OCI-LY7 (cell line): ENCODE measurements around the gene NLGN1. TPM values are rescaled to one million over a fixed set of nuclear protein-coding genes. Genes with fewer than 3 reads are reported as not detected.
"Not testable (repeated sequence)": the region's sequence is repeated elsewhere in the genome, so short reads cannot be mapped to it uniquely, and the experiment has no call there.

Experiments used
- BruUV-seq: library from RNA; stranded (reverse); fragments of 400-500 nt; replicated peaks from 2 replicates; lab custom pipeline; 2021; lab: Mats Ljungman, UMichigan
- CTCF ChIA-PET: fragments of 300-600 bp; sonication (Branson Sonifier 250); formaldehyde crosslinking; loops from one replicate; lab custom pipeline; 2022; ENCODE audit warnings: antibody characterized with exemption; ENCODE audit not compliant: unreplicated experiment; lab: Charles Lee
- POLR2A ChIA-PET: fragments of 300-600 bp; sonication (Branson Sonifier 250); formaldehyde crosslinking; loops from one replicate; lab custom pipeline; 2022; ENCODE audit warnings: antibody characterized with exemption; lab: Charles Lee
- DNase-seq: peaks from one replicate; pipeline ENCODE4 v3.0.0-alpha.2; 2015; ENCODE audit warnings: low spot score
- H2AFZ ChIP-seq: fragments of 200-600 bp; sonication (generic), shearing (Covaris generic); 2 replicates; pipeline ENCODE4 v1.6.1; 2014; ENCODE audit warnings: mild to moderate bottlenecking, antibody characterized with exemption, low read length, moderate library complexity
- H3K27ac ChIP-seq: fragments of 200-600 bp; sonication (generic); 2 replicates; pipeline ENCODE4 v1.5.1; 2014; ENCODE audit warnings: mixed run types, low read depth, mild to moderate bottlenecking, moderate library complexity, low read length, inconsistent platforms; ENCODE audit not compliant: poor library complexity, severe bottlenecking
- H3K36me3 ChIP-seq: fragments of 200-600 bp; sonication (generic); 2 replicates; pipeline ENCODE4 v1.6.1; 2014; ENCODE audit warnings: mild to moderate bottlenecking, antibody characterized with exemption, low read length, moderate library complexity, mixed read lengths; ENCODE audit not compliant: insufficient read depth
- H3K4me1 ChIP-seq: fragments of 200-600 bp; sonication (generic); 2 replicates; pipeline ENCODE4 v1.5.1; 2014; ENCODE audit warnings: mild to moderate bottlenecking, low read length; ENCODE audit not compliant: insufficient read depth, poor library complexity, severe bottlenecking
- H3K4me2 ChIP-seq: fragments of 200-600 bp; sonication (generic); 2 replicates; pipeline ENCODE4 v1.6.1; 2014; ENCODE audit warnings: mild to moderate bottlenecking, low read length
- H3K4me3 ChIP-seq: fragments of 200-600 bp; sonication (generic); 2 replicates; pipeline ENCODE4 v1.5.1; 2014; ENCODE audit warnings: mild to moderate bottlenecking, low read depth, low read length; ENCODE audit not compliant: poor library complexity, severe bottlenecking
- H3K79me2 ChIP-seq: fragments of 200-600 bp; sonication (generic); 2 replicates; pipeline ENCODE4 v1.6.1; 2016; ENCODE audit warnings: low read depth, mild to moderate bottlenecking, low read length, moderate library complexity, mixed read lengths; ENCODE audit not compliant: insufficient read depth
- H3K9me2 ChIP-seq: fragments of 200-600 bp; sonication (generic); 2 replicates; pipeline ENCODE4 v1.6.1; 2016; ENCODE audit warnings: mild to moderate bottlenecking, low read length, mixed read lengths; ENCODE audit not compliant: insufficient read depth
- H3K9me3 ChIP-seq: fragments of 200-600 bp; sonication (generic); 2 replicates; pipeline ENCODE4 v1.6.1; 2014; ENCODE audit warnings: mild to moderate bottlenecking, mixed run types, low read length, mixed read lengths
- H4K20me1 ChIP-seq: fragments of 200-600 bp; sonication (generic); 2 replicates; pipeline ENCODE4 v1.6.1; 2014; ENCODE audit warnings: mild to moderate bottlenecking, antibody characterized with exemption, low read length, moderate library complexity, mixed read lengths; ENCODE audit not compliant: insufficient read depth
- CTCF ChIP-seq: fragments of 200-600 bp; sonication (generic); conservative IDR thresholded peaks from 2 replicates; pipeline ENCODE4 v1.5.1; 2014; ENCODE audit warnings: mild to moderate bottlenecking, antibody characterized with exemption, low read length, moderate library complexity, mixed read lengths
- EZH2phosphoT487 ChIP-seq: fragments of 200-600 bp; sonication (generic); IDR thresholded peaks from 2 replicates; pipeline ENCODE4 v1.6.1; 2018; ENCODE audit warnings: low read depth, borderline replicate concordance, mild to moderate bottlenecking, mixed run types, antibody characterized with exemption, low read length, moderate library complexity, mixed read lengths
- intact Hi-C: fragments of 100-400 bp; cut with micrococcal nuclease; formaldehyde crosslinking; loops from one replicate; pipeline ENCODE4 v1.10.0; 2022; ENCODE audit not compliant: unreplicated experiment
- total RNA-seq, 2 experiments: library from RNA; depleted of rRNA in 1 of 2; stranded (reverse); fragments of >200 nt in 1 of 2; shearing (Covaris generic) in 1 of 2; gene quantifications; 2 replicates each; pipeline ENCODE4 v1.2.3, GENCODE V29; 2014 to 2022

The NLGN1 gene
- total RNA-seq, 2 experiments from 2014 or later = not detected

DNA sequence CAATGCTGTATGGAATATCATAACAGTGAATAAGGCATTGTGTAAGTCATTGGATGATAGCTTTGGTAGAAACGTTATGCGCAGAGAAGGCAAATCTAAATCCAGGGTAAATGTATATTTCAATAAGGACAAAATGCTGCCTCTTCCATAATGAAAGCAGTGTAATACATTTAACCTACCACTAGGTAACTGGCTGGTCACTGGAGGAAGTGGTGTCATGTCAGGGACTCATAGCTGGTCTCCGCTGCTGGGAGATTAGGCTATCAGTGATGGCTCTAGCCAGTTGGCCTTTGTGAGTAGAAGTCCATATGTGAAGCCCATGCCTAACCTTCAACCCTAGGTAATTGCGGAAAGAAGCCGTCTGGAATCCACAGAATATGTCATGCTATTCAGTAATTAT, 140.9 kb downstream of the NLGN1 start:
- H3K27ac ChIP-seq = no peak overlapping the region
- H3K36me3 ChIP-seq = no peaks in the 10 kb centered on the region
- ChIA-PET CTCF (no interaction called here), POLR2A (no interaction called here)
- H3K79me2 ChIP-seq = no peaks in the 10 kb centered on the region
- H4K20me1 ChIP-seq = no peaks in the 10 kb centered on the region
- no peak for DNase-seq
- H3K9me3 ChIP-seq = no peaks in the 10 kb centered on the region
- H3K9me2 ChIP-seq = no peaks in the 10 kb centered on the region
- no peak overlapping the region for H2AFZ ChIP-seq
- BruUV-seq = no TSS peak
- no peak overlapping the region for H3K4me3 ChIP-seq
- H3K4me2 ChIP-seq = no peak overlapping the region
- TF ChIP-seq CTCF (no peak), EZH2phosphoT487 (no peak)
- no peaks in the 10 kb centered on the region for H3K4me1 ChIP-seq
- intact Hi-C loops = no loop called here

DNA sequence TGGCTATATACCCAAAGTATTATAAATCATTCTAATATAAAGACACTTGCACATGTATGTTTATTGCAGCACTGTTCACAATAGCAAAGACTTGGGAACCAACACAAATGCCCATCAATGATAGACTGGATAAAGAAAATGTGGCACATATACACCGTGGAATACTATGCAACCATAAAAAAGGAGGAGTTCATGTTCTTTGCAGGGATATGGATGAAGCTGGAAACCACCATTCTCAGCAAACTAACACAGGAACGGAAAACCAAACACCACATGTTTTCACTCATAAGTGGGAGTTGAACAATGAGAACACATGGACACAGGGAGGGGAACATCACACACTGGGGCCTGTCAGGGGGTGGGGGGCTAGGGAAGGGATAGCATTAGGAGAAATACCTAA, 148.0 kb downstream of the NLGN1 start:
- H3K79me2 ChIP-seq, H3K9me2 ChIP-seq, H3K36me3 ChIP-seq, H3K4me1 ChIP-seq, DNase-seq, H2AFZ ChIP-seq, H4K20me1 ChIP-seq, H3K27ac ChIP-seq, POLR2A ChIA-PET, H3K4me2 ChIP-seq, intact Hi-C loops, H3K9me3 ChIP-seq, BruUV-seq, H3K4me3 ChIP-seq, CTCF ChIA-PET: not testable (repeated sequence)

DNA sequence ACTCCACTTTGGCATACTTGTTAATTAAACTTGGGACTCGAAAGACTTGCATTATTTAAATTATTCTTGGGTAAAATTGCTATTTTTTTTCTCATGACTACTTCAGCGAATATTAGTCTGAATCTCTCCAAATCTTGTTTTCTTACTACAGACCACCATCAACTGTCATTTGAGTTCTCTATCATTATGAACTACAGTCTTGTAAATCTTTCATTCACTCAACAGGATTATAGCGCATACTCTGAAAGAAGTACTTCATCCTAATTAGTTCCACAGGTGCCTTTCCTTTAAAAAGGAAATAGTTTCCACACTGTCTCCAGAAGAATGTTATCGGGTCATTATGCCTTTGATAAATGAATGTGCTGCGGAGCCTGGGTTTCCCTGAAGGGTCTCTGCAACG, 149.5 kb downstream of the NLGN1 start:
- TF ChIP-seq CTCF (no peak), EZH2phosphoT487 (no peak)
- Histone ChIP-seq H4K20me1 (no peaks in the 10 kb centered on the region), H3K4me2 (no peak overlapping the region), H3K36me3 (no peaks in the 10 kb centered on the region), H3K4me1 (no peaks in the 10 kb centered on the region), H3K9me2 (no peaks in the 10 kb centered on the region), H3K27ac (no peak overlapping the region), H3K79me2 (no peaks in the 10 kb centered on the region), H3K4me3 (no peak overlapping the region), H3K9me3 (no peaks in the 10 kb centered on the region), H2AFZ (no peak overlapping the region)
- BruUV-seq = no TSS peak
- ChIA-PET CTCF (no interaction called here), POLR2A (no interaction called here)
- intact Hi-C loops = no loop called here
- no peak for DNase-seq
